Fibroblast of the aortic adventitia (primary cell): ENCODE results near the gene SMTN. TPM values are rescaled to one million over a fixed set of nuclear protein-coding genes. Genes with fewer than 3 reads are reported as not detected.
A peak's percentile ranks its signal among the peaks of the same experiment; 100 is the strongest.

Experiments used
- DNase-seq: peaks from one replicate; pipeline ENCODE4 v3.0.0-alpha.2; 2010; ENCODE audit warnings: low read depth
- H3K4me3 ChIP-seq: 2 replicates; pipeline ENCODE4 v1.5.1; 2011; ENCODE audit warnings: low read depth, mild to moderate bottlenecking, control low read depth, low read length, moderate library complexity
- CTCF ChIP-seq: IDR thresholded peaks from 2 replicates; pipeline ENCODE4 v1.5.1; 2011; ENCODE audit warnings: mild to moderate bottlenecking, low read length, control low read depth, inconsistent platforms; ENCODE audit not compliant: insufficient read depth
- total RNA-seq: library from RNA; depleted of rRNA; stranded (reverse); fragments of >200 nt; gene quantifications from 2 replicates; pipeline ENCODE4 v1.2.3, GENCODE V29; 2012; ENCODE audit warnings: low replicate concordance

Gene SMTN
- total RNA-seq, 1 donor, result 63.5 TPM

- TF ChIP-seq CTCF, result no peak
- H3K4me3 ChIP-seq, result no peak overlapping the region
Observed at GRCh38 chr22:31088233-31088986, 7.3 kb downstream of the SMTN start.

GRCh38 chr22:31089160-31090100 lies 8.3 kb downstream of the SMTN start:
- peak; percentile 89 for TF ChIP-seq CTCF
- H3K4me3 ChIP-seq, result no peak overlapping the region
- DNase-seq, result peak; percentile 53

More at GRCh38 chr22:31088233-31088986, 7.3 kb downstream of the SMTN start:
- no peak for DNase-seq

GRCh38 chr22:31090217-31091085 lies 9.3 kb downstream of the SMTN start:
- DNase-seq, result no peak
- no peak overlapping the region for H3K4me3 ChIP-seq

GRCh38 chr22:31091106-31091975 lies 10.2 kb downstream of the SMTN start:
- TF ChIP-seq CTCF, result no peak
- no peak overlapping the region for H3K4me3 ChIP-seq
- no peak for DNase-seq

More at GRCh38 chr22:31090217-31091085, 9.3 kb downstream of the SMTN start:
- no peak for TF ChIP-seq CTCF

- no peak for DNase-seq
- no peak overlapping the region for H3K4me3 ChIP-seq
- TF ChIP-seq CTCF, result no peak
Observed at GRCh38 chr22:31092161-31092560, 11.0 kb downstream of the SMTN start.
